Effector CD4-positive, alpha-beta T cell (primary cell): ENCODE measurements around the gene CNTNAP2.

Experiments used
- DNase-seq: peaks from one replicate; pipeline ENCODE4 v3.0.0-alpha.2; 2020

Gene CNTNAP2

GRCh38 chr7:148182264-148182663, 2065.7 kb downstream of the CNTNAP2 start:
- DNase-seq = no peak

GRCh38 chr7:148185041-148185440, 2068.4 kb downstream of the CNTNAP2 start:
- DNase-seq = no peak

GRCh38 chr7:148187471-148187870, 2070.9 kb downstream of the CNTNAP2 start:
- no peak for DNase-seq

DNA sequence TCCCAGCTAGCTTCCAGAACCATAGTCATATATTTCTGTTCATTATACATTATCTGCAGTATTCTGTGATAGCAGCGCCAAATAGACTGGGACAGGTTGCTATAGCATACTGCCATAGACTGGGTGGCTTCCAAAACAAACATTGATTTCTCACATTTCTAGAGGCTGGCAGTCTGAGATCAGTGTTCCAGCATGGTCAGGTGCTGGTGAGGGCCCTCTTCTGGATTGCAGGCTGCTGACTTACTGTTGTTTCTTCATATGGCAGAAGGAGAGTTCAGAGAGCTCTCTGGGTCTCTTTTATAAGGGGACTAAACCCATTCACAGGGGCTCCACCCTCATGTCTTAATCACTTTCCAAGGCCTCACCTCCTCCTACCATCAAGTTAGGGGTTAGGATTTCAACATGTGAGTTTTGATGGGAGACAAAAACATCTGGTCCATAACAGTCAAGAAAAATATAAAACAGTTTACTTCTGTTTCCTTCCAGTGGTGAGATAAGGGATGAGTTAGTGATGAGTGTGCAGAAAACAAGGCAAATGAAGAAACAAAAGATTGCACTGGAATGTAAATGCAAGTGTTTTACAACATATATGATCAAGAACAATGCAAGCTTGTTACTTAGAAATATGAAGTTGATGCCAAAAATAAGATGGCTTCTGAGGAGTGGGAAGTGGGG, 2074.9 kb downstream of the CNTNAP2 start:
- no peak for DNase-seq

DNA sequence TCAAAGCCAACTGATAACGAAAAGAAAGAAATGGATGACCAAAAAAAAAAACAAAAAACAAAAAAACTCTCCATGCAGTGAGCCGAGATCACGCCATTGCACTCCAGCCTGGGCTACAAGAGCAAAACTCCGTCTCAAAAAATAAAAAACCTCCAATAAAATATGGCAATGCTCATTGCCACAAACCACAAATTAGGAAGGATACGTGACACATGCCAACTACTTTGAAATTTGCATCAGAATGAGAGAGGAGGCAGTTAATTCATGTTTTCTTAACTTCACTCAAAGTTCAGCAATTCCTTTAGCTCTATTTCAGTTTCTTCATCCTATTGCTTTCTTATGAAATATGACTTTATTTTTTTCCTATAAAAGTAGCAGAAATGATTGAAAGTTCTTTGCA, 2075.9 kb downstream of the CNTNAP2 start:
- DNase-seq = no peak

GRCh38 chr7:148201992-148202391, 2085.4 kb downstream of the CNTNAP2 start:
- no peak for DNase-seq

DNA sequence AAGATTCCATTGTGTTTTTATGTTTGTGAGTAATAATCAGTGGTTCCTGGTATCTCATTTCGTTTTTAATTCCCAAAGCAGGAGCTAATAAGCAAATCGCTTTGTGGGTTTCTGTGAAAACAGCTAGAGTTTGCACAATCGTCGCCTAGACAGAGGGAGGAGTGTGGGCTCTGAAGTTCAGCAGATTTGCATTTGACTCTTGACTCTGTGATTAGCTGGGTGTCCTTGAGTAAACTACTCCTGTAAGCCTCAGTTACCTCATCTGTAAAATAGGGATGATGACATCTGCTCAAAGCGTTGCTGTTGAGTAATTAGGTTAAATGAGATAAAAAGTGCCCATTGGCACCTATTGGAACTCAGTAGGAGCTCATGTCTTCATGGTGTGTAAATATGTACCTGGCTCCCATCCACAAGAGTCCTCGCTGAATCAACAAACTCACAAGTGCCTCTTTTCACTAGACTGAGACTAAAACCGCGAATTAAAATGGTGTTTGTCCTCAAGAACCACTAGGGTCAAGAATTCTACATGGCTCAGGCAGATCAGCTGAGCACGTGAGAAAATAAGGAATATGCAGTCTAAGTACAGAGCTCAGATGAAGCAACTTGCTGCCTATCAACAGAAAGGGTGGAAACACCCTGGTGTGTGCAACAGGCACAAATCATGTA, 2088.2 kb downstream of the CNTNAP2 start:
- no peak for DNase-seq

DNA sequence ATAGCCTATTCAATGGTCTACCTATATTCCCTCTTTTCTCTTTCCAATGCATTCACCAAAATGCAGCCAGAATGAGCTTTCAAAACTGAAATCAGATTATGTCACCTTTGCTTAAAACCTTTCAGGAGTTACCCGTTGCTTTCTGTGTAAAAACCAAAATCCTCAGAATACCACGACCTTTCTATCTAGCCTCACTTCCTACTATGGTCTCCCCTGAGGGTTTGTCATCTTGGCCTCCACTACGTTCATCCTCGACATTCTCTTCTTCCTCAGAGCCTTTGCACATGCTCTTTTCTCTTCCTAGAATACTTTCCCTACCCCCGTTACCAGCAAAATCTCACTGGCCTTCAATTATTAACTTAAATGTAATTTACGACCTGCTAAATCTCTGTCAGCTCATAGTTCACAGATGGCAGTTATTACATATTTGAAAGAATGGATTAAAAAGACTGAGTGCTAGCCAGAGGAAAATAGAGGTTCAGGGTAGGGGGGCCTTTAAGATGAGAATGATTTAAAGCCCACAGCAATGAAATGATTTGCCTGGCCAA, 2093.1 kb downstream of the CNTNAP2 start:
- no peak for DNase-seq

GRCh38 chr7:148210804-148211325, 2094.3 kb downstream of the CNTNAP2 start:
- DNase-seq = no peak

DNA sequence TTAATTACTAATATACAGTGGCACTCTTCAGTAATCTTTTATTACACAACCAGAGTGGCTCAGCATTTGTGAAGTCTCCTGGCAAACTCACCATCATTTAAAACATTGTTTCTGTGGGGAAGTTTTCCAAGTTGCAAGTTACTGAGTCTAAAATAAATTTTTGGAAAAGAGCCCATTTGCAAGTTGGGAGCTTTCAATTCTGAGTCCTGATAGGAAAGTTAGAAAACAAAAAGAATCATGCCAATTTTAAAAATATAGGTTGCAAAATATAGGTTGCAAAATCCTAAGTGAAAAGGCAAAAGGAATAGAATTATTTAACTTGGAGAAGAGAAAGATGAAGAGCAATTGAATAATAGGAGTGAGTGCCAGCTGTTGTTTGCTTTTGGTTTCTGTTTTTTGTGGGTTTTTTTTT, 2095.1 kb downstream of the CNTNAP2 start:
- DNase-seq = no peak

GRCh38 chr7:148212731-148213130, 2096.1 kb downstream of the CNTNAP2 start:
- no peak for DNase-seq

GRCh38 chr7:148214101-148214500, 2097.5 kb downstream of the CNTNAP2 start:
- no peak for DNase-seq

GRCh38 chr7:148218603-148219002, 2102.0 kb downstream of the CNTNAP2 start:
- no peak for DNase-seq

DNA sequence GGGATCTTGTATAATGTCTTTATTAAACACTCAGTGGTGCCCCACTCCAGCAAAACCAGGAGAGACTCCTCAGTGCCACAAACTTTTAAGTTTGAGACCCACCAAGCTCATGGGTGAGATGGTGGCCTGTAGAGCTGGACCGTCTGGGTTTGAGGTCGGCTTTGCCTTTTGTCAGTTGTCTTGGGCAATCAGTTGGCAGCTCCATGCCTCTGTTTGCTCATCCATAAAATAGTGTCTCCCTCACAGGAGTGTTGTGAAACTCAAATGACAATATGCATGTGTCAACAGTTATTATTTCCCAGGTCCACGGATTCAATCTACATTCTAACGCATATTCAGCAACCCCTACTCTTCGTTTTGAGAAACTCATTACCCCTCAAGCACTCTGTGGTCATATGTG, 2106.1 kb downstream of the CNTNAP2 start:
- DNase-seq = no peak

DNA sequence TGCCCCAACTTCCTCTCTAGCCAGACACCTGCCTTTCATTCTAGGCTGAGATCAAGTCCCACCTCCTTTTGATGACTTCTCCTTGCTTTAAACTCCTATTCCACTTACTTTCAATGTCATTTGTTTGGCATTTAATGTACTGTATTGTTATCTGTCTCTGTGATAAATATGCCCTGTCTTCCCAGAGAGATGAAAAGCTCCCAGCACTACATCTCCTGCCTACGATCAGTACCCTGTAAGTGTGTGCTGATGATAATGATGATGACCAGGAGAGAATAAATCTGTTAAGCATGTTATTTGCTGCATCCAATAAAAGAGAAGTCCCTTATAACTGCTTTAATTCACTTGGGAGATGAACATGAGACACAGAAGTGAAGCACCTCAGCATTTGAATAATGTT, 2106.6 kb downstream of the CNTNAP2 start:
- no peak for DNase-seq

- DNase-seq = no peak
Measured at GRCh38 chr7:148223738-148224137, 2107.1 kb downstream of the CNTNAP2 start.

DNA sequence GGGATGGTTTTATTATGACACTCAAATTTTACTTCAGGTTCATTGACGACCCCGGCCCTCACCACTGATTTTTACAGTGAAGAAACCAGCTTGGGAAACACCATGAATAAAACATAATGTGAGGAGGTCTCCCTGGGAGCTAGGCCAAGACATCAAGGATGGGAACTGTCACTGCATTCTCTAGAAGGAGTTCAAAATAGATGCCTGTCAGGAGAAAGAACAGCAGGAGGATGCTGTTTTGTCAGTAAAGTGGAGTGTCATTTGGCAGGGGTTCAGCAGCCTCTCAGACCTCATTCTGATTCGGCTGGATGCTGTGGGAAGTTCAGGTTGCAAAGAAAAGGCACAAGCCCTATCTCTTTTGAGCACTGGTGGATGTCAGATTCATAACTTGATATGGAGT, 2113.7 kb downstream of the CNTNAP2 start:
- DNase-seq = no peak

- DNase-seq = no peak
Measured at GRCh38 chr7:148230883-148231282, 2114.3 kb downstream of the CNTNAP2 start.

DNA sequence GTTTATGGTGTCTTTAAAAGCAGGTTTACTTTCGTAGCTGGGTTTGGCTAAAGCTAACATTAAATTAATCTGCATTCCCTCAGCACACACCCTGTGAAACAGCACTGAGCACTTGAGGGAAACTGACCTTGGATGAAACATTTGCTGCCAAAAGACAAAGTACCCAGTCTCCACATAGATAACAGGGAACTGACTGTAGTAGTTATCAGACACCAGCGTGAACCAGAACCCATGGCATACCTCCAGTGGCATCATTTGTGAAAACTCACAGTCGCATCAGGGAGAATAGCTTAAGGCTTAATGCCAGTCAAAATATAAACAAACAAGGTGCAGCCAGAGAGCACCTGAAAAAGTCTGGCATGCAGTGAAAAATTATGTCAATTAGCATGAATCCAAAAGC, 2116.2 kb downstream of the CNTNAP2 start:
- DNase-seq = no peak

DNA sequence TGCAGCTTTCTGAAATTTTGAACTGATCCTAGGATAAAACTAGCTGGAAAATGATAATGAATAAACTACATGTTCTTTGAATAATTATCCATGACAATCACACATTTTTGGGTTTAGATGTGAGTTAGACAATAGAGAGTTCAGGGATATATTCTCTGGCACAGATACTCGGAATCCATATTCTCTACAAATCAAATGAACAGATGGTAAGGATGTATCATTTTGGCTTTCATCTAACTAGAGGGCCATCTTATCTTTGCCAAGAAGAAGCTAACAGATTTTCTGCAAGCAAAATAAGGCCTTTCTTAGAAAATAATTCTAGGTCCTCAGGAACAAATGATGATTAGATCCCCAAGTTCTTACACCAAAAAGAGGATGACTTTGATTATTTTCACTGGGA, 2118.1 kb downstream of the CNTNAP2 start:
- DNase-seq = no peak

DNA sequence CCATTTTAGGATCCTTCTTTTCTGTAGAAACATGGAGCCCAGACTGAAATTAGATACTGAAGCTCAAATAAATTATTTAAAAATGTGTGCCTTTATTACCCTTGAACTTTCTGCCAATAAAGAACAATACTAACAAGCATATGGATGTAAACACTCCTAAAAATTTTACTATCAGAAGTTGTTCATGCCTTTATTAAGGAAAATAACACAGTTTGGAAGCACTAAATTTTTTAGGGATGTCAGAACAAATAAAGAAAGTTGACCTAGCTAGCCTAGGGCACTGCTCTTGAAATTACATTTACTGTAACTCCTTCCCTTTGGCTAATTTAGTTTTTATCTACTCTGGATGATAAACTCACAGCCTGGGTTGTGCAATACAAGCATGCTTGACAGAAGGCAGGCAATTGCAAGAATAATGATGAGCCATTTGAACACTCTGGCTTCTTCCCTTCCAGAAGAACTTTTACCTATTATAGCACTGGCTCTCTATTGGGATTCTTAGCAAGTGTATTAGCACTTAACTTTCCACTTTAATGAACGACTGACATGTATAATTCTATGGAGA, 2122.2 kb downstream of the CNTNAP2 start:
- DNase-seq = no peak

DNA sequence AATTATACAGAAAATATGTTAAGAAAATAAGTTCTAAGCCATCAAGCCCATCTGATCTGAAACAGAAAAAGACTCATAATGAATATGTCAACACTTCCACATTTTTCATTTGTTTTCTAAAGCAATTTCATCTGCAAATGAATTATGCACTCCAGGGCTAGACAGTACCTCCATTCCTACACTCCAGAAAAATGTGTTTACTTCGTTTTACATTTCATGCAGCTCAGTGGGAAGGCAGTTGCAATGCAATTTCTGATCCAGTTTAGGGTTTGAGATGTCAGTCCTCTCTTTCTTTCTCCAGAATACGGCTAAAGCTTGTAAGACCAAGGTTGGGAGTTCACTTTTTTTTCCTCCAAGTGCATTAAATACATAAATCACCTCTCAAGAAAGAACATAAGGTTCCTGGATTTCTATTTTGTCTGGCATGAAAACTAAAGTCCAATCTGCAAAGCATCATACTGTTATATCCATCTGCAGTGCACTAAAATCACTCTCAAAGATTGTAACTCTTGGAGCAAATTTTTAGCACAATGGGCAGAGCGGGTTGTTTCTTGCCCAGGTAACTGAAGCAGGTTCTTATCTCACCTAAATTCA, 2125.2 kb downstream of the CNTNAP2 start:
- DNase-seq = no peak

DNA sequence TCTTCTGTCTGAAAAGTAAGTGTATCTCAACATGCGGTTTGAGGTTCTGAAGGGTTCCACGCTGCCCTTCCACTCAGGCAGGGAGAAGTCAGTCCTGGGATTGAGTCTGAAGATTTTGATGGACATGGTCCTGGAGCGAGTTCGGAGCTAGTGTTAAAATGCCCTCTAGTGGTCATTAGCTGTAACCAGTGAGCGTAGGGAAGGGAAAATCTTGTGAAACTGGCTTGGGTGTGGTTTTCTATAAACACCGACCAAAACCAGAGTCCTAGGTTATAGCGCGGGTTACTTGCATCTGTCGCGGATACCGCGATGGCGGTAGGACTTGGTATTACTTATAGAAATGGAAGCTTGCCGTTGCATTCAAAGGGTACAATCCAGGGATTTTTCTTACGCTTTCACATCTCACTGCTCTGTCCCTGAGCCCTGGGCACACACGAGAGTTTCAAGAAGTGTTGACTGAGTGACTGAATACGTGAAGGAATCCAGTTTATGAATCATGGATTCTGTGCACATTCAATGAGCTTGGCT, 2125.8 kb downstream of the CNTNAP2 start:
- DNase-seq = no peak
